K562 (cell line): Measurements from ENCODE around the gene LRRC4. TPM values are rescaled to one million over a fixed set of nuclear protein-coding genes. Genes with fewer than 3 reads are reported as not detected.

ENCODE experiments used
- ELF1 ChIP-seq: fragments of 200-800 bp; sonication (Bioruptor generic); IDR thresholded peaks from 2 replicates; pipeline ENCODE4 v1.6.1; 2016; ENCODE audit warnings: missing genetic modification characterization, missing compliant biosample characterization
- ZBTB40 ChIP-seq, 2 experiments: fragments of 450-650 bp in 1 of 2; sonication (generic) in 1 of 2; formaldehyde crosslinking in 1 of 2; IDR thresholded peaks; 2 replicates each; pipeline versions ENCODE4 v1.7.1 to v1.9.0; 2016 to 2022; ENCODE audit warnings: inconsistent platforms in 1 of 2, mild to moderate bottlenecking in 1 of 2, missing genetic modification reagents in 1 of 2
- ZNF384 ChIP-seq: IDR thresholded peaks from 2 replicates; pipeline ENCODE4 v1.6.1; 2012; ENCODE audit warnings: low read depth, low read length, improper control_type of control experiment
- polyA plus RNA-seq, 8 experiments: library from polyadenylated mRNA; depleted of rRNA in 4 of 8; stranded (reverse) in 5 of 8; unstranded in 3 of 8; fragments of >200 nt; fragmentation: Nextera tagmentation in 2 of 8; fragmentation: Illumina TruSeq in 1 of 8; extraction: Ambion mirVana in 2 of 8; extraction: Trizol in 1 of 8; gene quantifications; 2 replicates each; pipeline versions ENCODE4 v1.2.1 to v1.2.3, GENCODE V29; 2011 to 2014; ENCODE audit warnings: inconsistent platforms in 1 of 8, missing spikeins in 1 of 8
- total RNA-seq, 7 experiments: library from RNA; depleted of rRNA in 6 of 7; stranded (reverse); fragments of >200 nt in 6 of 7; fragmentation: Illumina TruSeq in 2 of 7; extraction: Trizol in 2 of 7; gene quantifications; 2 replicates each; pipeline versions ENCODE4 v1.2.1 to v1.2.3, GENCODE V29; 2011 to 2021; ENCODE audit warnings: low replicate concordance in 1 of 7

LRRC4 gene
- total and polyA plus RNA-seq, 9 of the 15 experiments (the other 6 are each of a cell fraction or from before 2014, with no cell fraction given) = 0.04 to 0.11 TPM; not detected in 7

GRCh38 chr7:128027485-128027980 lies 3.7 kb downstream of the LRRC4 start (continued):
- TF ChIP-seq ZBTB40 (IDR thresholded peaks at IDR 0.05) = no peak
- no peak for TF ChIP-seq ZBTB40 (CRISPR knock-in tag; IDR thresholded peaks at IDR 0.05)
- TF ChIP-seq ZNF384 = no peak
- no peak for TF ChIP-seq ELF1
